ENCODE measurements around the gene APOB. TPM values are rescaled to one million over a fixed set of nuclear protein-coding genes. Genes with fewer than 3 reads are reported as not detected.

Gene APOB
- total and polyA plus RNA-seq, 10 of the 15 experiments (the other 5 are each of a cell fraction or from before 2014, with no cell fraction given) = 1.4 TPM; not detected in 9

DNA sequence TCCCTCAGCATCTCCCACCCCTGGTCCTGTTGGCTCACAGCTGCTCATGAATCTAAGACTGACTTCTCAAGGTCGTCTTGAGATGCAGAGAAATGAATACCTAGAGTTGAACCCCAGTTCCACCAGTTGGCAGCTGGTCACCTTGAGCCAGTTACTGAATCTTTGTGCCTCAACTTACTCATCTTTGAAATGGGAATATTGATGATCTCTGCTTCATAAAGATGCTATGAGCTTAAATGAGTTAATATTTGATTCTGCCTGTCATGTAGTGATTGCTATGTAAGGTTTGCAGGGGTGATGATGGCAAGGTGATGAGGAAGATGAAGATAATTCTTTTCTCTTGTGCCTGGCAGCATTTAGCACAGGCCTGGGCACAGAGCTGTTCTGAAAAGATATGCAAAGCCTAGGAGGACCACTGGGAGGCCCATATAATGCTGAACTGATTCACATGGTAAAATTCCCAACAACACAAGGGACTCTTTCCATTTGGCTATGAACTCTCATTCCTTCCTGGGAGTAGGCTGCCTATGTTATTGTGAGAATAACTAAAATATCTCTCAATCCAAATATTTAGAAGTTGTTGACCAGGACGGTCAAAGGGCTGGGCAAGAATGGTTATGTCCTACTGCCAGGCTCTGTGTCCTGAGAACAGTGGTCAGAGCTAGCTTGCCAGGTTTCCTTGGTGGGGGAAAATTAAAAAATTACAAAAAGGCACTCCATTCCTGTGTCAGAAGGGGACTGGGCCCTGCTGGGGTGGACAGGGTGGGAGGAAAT, 70.9 kb downstream of the APOB start (continued):
- TF ChIP-seq, protein P1, sequence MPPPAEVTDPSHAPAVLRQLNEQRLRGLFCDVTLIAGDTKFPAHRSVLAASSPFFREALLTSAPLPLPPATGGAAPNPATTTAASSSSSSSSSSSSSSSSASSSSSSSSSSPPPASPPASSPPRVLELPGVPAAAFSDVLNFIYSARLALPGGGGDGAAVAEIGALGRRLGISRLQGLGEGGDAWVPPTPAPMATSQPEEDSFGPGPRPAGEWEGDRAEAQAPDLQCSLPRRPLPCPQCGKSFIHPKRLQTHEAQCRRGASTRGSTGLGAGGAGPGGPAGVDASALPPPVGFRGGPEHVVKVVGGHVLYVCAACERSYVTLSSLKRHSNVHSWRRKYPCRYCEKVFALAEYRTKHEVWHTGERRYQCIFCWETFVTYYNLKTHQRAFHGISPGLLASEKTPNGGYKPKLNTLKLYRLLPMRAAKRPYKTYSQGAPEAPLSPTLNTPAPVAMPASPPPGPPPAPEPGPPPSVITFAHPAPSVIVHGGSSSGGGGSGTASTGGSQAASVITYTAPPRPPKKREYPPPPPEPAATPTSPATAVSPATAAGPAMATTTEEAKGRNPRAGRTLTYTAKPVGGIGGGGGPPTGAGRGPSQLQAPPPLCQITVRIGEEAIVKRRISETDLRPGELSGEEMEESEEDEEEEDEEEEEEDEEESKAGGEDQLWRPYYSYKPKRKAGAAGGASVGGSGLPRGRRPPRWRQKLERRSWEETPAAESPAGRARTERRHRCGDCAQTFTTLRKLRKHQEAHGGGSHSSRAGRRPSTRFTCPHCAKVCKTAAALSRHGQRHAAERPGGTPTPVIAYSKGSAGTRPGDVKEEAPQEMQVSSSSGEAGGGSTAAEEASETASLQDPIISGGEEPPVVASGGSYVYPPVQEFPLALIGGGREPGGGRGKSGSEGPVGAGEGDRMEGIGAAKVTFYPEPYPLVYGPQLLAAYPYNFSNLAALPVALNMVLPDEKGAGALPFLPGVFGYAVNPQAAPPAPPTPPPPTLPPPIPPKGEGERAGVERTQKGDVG (CRISPR knock-in tag; IDR thresholded peaks at IDR 0.05) = no peak
- no peak for TF ChIP-seq CEBPB (IDR thresholded peaks at IDR 0.05; ENCODE audit: borderline replicate concordance in 1 of 2, low read depth in 2 of 2, low read length in 2 of 2)
- TF ChIP-seq BCL11A (IDR thresholded peaks at IDR 0.05; ENCODE audit: low read depth, low read length) = no peak

DNA sequence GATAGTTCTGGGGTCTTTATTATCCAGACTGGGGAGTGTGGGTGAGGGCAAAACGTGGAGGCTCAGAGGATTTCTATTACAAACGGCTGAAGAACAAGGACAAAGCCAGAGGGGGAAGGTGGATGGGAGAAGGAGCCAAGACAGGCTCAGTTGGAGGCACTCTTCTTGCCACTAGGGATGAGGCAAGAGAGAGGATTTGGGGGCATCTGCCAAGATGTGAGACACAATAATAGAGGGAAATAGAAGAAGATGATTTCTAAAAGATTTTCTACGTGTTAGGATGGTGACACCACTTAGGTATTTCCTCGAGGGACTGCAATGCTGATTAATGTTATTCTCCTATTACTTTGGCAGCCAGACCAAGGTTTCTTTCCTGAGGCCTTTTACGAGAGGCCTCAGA, 71.8 kb downstream of the APOB start:
- POLR2A ChIA-PET = no interaction called here
- WGBS (ENCODE audit: insufficient coverage, insufficient replicate concordance, low lambda C conversion rate, missing lambda C conversion rate) = 8% methylated on average over 5 of the region's 5 CpGs
- H3K4me3 ChIP-seq = no peak overlapping the region
- BruUV-seq (replicated peaks) = no TSS peak
- no peaks in the 10 kb centered on the region for H3K9me3 ChIP-seq (replicated peaks; ENCODE audit: control insufficient read depth, insufficient read depth, low read length)
- CTCF ChIA-PET = interaction anchor here (0.7 to 1.9 kb wide), 2 partner anchors 191 to 217 kb away, joined by 3 to 6 read pairs; no protein-coding TSS in a partner anchor
- H3K4me1 ChIP-seq (ENCODE audit: control insufficient read depth, insufficient read depth, low read length) = no peaks in the 10 kb centered on the region
- SMC1A ChIA-PET (ENCODE audit: uncharacterized antibody, unreplicated experiment) = interaction anchor here (0.6 kb wide), 1 partner anchor 560 kb away, joined by 4 read pairs; no protein-coding TSS in a partner anchor
- H3K27me3 ChIP-seq (replicated peaks in 1 of 2; ENCODE audit: control insufficient read depth in 2 of 2, insufficient read depth in 2 of 2, low read length in 1 of 2) = no peaks in the 10 kb centered on the region; a peak in 1 of 4 replicates
- no peak overlapping the region for H3K4me2 ChIP-seq (ENCODE audit: control insufficient read depth, insufficient read depth)
- H4K20me1 ChIP-seq (ENCODE audit: control insufficient read depth, insufficient read depth) = no peaks in the 10 kb centered on the region
- no peak for ATAC-seq
- no peak overlapping the region for H3K9ac ChIP-seq (ENCODE audit: control insufficient read depth, insufficient read depth, low read length)
- H2AFZ ChIP-seq (ENCODE audit: control insufficient read depth, low read depth, low read length) = no peak overlapping the region
- H3K36me3 ChIP-seq (ENCODE audit: control insufficient read depth in 2 of 2, insufficient read depth in 2 of 2, low read length in 1 of 2) = no peaks in the 10 kb centered on the region
- no peak for FAIRE-seq
- no peak for DNase-seq (ENCODE audit: low read depth, low spot score)
- no peaks in the 10 kb centered on the region for H3K79me2 ChIP-seq (ENCODE audit: control insufficient read depth, insufficient read depth, low read length)
- intact Hi-C loops (cut with micrococcal nuclease; ENCODE audit: unreplicated experiment) (no loop called here), in situ Hi-C loops (cut with MboI) (loop anchor here (25.0 kb wide), 1 partner anchor 535 kb away; the partner anchor contains the start of gene RHOB)
- H3K27ac ChIP-seq (ENCODE audit: control insufficient read depth, insufficient read depth) = no peak overlapping the region
- RAD21 ChIA-PET (ENCODE audit: unreplicated experiment) = no interaction called here
- TF ChIP-seq GATAD2B (conservative IDR thresholded peaks at IDR 0.05; ENCODE audit: low read depth) (no peak), GABPA (IDR thresholded peaks at IDR 0.05; ENCODE audit: low read depth) (no peak)
- TF ChIP-seq, protein P2, sequence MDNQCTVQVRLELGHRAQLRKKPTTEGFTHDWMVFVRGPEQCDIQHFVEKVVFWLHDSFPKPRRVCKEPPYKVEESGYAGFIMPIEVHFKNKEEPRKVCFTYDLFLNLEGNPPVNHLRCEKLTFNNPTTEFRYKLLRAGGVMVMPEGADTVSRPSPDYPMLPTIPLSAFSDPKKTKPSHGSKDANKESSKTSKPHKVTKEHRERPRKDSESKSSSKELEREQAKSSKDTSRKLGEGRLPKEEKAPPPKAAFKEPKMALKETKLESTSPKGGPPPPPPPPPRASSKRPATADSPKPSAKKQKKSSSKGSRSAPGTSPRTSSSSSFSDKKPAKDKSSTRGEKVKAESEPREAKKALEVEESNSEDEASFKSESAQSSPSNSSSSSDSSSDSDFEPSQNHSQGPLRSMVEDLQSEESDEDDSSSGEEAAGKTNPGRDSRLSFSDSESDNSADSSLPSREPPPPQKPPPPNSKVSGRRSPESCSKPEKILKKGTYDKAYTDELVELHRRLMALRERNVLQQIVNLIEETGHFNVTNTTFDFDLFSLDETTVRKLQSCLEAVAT (IDR thresholded peaks at IDR 0.05) = no peak
- TF ChIP-seq, protein P3, sequence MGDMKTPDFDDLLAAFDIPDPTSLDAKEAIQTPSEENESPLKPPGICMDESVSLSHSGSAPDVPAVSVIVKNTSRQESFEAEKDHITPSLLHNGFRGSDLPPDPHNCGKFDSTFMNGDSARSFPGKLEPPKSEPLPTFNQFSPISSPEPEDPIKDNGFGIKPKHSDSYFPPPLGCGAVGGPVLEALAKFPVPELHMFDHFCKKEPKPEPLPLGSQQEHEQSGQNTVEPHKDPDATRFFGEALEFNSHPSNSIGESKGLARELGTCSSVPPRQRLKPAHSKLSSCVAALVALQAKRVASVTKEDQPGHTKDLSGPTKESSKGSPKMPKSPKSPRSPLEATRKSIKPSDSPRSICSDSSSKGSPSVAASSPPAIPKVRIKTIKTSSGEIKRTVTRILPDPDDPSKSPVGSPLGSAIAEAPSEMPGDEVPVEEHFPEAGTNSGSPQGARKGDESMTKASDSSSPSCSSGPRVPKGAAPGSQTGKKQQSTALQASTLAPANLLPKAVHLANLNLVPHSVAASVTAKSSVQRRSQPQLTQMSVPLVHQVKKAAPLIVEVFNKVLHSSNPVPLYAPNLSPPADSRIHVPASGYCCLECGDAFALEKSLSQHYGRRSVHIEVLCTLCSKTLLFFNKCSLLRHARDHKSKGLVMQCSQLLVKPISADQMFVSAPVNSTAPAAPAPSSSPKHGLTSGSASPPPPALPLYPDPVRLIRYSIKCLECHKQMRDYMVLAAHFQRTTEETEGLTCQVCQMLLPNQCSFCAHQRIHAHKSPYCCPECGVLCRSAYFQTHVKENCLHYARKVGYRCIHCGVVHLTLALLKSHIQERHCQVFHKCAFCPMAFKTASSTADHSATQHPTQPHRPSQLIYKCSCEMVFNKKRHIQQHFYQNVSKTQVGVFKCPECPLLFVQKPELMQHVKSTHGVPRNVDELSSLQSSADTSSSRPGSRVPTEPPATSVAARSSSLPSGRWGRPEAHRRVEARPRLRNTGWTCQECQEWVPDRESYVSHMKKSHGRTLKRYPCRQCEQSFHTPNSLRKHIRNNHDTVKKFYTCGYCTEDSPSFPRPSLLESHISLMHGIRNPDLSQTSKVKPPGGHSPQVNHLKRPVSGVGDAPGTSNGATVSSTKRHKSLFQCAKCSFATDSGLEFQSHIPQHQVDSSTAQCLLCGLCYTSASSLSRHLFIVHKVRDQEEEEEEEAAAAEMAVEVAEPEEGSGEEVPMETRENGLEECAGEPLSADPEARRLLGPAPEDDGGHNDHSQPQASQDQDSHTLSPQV (IDR thresholded peaks at IDR 0.05) = no peak
- TF ChIP-seq, protein P4, sequence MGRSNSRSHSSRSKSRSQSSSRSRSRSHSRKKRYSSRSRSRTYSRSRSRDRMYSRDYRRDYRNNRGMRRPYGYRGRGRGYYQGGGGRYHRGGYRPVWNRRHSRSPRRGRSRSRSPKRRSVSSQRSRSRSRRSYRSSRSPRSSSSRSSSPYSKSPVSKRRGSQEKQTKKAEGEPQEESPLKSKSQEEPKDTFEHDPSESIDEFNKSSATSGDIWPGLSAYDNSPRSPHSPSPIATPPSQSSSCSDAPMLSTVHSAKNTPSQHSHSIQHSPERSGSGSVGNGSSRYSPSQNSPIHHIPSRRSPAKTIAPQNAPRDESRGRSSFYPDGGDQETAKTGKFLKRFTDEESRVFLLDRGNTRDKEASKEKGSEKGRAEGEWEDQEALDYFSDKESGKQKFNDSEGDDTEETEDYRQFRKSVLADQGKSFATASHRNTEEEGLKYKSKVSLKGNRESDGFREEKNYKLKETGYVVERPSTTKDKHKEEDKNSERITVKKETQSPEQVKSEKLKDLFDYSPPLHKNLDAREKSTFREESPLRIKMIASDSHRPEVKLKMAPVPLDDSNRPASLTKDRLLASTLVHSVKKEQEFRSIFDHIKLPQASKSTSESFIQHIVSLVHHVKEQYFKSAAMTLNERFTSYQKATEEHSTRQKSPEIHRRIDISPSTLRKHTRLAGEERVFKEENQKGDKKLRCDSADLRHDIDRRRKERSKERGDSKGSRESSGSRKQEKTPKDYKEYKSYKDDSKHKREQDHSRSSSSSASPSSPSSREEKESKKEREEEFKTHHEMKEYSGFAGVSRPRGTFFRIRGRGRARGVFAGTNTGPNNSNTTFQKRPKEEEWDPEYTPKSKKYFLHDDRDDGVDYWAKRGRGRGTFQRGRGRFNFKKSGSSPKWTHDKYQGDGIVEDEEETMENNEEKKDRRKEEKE (IDR thresholded peaks at IDR 0.05) = no peak
